ENCODE measurements around the gene PSG5. TPM values are rescaled to one million over a fixed set of nuclear protein-coding genes. Genes with fewer than 3 reads are reported as not detected.
"Not testable (repeated sequence)": the region's sequence is repeated elsewhere in the genome, so short reads cannot be mapped to it uniquely, and the experiment has no call there.

Gene PSG5
- not detected for total RNA-seq

DNA sequence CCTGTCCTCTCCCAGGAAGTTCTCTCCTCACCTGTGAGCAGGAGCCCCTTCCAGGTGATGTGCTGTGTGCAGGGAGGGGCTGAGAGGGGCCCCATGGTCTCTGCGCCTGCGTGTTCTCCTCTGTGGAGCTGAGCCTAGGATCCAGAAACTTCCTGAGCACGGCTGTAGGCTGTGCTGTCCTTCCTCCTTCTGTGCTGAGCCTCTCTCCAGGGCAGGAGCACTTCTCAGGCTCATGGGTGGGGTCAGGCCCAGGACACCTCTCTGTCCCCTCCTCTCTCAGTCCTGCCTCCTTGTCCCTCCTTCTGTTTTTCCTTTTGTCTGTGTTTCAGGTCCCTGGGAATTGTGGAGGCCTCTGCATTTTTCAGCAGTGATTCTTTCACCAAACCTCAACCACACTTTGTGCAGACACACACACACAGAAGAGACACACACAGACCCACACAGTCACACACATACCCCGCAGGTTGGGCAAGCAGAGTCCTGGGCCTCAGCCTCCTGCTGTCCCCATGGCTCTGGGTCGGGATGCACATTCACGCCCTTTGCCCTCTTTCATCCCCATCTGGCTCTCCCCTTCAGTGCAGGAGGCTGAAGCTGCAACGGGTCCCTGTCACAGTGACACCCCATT is at the start of gene PSG5:
Gene PSG5, minus strand, starts transcription at position 226 of the 625 bp plus-strand sequence. Its CDS starts 131 bp downstream, at position 95.
- DNase-seq (ENCODE audit: low spot score); ATAC-seq: not testable (repeated sequence)

DNA sequence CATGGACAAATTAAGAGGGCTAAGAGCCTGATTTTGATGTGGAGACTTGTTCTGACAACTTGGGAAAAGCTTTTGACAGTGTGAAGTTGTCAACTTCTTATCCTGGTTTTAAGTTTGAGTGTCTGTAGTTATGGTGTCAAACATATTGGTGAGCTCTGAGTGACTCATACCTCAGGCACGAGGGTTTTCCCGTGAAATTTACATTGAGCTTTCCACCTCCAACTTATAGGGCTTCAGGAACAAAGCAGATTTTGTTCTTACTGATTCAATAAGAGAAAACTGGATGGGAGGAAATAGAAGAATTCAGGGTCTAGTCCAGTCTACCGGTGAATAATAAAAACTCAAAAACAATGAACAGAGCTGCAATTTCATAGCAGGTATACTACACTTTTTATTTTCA is 49.4 kb upstream of the PSG5 start:
- not testable (repeated sequence) for DNase-seq (ENCODE audit: low spot score); ATAC-seq

DNA sequence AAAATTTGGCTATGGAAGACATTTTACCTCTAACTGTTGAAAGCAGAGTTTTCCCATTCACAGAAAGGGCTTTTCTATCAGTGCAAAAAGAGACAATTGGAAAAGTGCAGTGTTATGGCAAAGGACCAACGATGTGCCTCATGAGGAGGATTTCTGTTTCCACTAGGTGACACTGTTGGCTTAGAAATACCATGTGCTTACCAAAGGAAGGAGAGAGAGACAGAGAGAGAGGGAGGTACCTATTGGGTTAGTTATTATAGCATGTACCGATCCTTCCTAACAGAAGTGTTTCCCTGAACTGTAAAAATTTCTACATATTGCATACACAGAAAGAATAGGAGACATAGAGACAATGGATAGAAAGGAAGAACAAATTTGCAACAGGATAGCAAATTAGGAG is 43.0 kb upstream of the PSG5 start:
- DNase-seq (ENCODE audit: low spot score) (no peak), ATAC-seq (no peak)

DNA sequence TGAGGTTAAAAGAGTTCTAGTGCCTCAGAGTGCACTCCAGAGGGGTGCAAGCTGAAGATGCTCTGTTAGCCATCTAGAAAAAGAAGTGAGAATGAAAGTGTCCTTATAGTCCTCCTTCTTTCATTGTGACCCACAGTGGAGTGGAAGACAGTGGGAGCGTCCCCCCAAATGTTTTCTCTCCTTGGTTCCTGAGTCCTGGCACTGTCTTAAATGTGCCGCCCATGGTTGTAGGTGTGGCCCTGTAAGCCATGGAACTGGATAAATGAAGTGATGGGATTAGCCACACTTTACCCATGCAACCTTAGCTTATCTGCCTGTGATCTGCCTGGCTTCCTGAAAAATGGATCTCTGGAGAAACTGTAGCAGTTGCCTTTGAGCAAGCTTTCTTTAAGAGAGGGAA is 42.4 kb upstream of the PSG5 start:
- not testable (repeated sequence) for DNase-seq (ENCODE audit: low spot score); ATAC-seq

DNA sequence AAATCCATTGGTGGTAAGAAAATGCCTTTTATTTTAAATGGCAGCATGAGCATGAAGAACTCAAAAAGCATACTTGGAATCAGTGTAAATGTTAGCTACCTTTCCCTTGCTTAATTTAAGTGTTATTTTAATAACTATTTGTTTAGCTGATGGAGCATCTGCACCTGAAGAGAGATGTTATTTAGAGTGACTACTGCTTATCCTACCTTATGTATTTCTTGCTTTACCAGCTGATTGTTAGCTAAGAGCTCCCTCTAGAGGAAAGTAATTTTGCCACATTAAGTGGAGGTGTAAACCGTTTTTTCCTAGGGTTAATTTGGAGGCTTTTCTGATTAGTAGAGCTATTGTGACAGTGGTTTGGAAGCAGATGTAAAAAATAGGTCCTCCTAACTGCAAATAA is 40.6 kb upstream of the PSG5 start:
- ATAC-seq; DNase-seq (ENCODE audit: low spot score): not testable (repeated sequence)

DNA sequence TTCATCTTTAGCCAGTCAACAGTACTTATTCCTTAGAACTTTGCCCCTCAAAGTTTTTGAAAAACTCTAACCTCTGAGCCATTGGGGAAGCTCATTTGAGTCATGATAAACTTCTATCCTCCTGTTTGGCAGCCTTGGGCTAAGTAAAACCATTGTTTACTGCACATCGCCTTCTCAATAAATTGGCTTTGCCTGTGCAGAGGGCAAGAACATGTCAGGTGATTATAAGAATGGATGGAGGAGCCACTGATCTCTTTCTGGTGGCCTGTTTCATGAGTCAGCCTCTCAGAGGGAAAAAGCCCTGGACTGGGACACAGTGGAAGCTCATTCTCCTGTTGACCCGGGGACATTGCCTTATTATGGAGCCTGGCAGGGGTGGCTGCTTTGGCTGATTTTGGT is 38.5 kb upstream of the PSG5 start:
- ATAC-seq: no peak
- no peak for DNase-seq (ENCODE audit: low spot score)

DNA sequence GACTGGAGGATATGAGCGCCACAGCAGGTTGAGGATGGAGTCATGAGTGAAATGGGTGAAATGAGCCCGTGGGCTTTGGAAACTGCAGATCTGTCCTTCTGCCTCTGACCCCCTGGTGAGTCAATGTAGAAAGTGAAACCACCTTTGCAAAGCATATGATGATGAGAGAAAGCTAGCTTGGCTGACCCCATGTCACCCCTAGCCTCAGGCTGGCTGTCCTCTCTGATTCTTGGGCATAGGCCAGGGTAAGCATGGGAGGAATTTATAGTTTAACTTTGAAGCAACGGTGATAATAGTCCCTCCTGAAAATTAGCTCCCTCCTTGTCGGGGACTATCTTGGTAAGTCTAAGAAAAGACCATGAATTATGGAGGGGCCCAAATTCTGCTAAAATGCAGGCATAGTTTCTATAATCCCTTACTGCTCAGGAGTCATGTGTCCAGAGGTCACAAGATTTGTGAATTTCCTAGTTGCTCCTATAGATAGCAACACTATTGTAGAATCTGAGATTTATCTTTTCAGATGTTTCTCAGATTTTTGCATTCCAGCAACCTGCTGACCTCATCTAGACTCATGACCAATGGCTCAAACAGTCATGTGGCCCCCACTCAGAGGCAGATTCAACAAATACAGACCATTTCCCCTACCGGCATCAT is 38.0 kb upstream of the PSG5 start:
- not testable (repeated sequence) for DNase-seq (ENCODE audit: low spot score); ATAC-seq

DNA sequence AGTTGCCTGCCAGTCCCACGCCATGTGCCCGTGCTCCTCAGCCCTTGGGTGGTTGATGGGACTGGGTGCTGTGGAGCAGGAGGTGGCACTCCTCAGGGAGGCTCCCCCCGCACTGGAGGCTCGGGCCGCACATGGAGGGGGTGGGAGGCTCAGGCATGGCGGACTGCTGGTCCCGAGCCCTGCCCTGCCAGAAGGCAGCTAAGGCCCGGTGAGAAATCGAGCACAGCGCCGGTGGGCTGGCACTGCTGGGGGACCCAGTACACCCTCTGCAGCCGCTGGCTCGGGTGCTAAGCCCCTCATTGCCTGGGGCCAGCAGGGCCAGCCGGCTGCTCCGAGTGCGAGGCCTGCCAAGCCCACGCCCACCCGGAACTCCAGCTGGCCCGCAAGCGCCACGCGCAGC is 35.6 kb upstream of the PSG5 start:
- ATAC-seq; DNase-seq (ENCODE audit: low spot score): not testable (repeated sequence)

DNA sequence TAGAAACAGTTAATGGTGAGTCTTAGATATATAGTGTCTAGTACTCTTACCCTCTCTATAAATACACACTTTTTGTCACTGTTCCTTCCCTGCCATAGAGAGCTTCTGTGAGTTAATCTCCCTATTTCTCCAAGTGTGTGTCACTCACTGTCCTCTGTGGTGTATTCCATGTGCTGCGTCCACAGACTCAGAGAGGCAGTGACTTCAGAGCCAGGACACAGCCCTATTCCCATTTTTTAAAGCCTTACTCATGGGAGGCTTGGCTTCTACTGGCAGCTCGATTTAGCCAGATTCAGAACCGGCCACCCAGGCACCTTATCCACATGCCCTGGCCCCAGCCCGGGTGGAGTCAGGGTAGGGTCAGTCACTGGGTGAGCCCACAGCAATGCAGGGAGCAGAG is 32.8 kb upstream of the PSG5 start:
- DNase-seq (ENCODE audit: low spot score); ATAC-seq: not testable (repeated sequence)

DNA sequence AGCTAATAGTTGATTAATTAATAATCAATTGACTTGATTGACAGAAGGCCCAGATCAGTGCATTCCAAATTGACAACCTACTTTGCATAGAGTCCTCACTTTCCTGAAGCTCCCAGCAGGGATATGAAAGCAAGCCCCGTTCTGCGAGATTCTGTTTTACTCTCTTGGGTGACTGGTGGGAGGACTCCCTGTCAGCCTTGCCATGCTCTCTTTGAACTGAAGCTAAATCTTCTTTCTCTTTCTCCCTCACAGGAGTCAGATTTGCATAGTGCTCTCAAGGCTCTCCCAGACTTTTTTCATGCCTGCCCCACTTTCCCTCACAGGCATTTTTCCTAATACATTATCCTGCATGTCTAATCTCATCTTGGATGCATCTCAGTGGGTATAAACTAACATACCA is 29.5 kb upstream of the PSG5 start:
- not testable (repeated sequence) for ATAC-seq; DNase-seq (ENCODE audit: low spot score)

DNA sequence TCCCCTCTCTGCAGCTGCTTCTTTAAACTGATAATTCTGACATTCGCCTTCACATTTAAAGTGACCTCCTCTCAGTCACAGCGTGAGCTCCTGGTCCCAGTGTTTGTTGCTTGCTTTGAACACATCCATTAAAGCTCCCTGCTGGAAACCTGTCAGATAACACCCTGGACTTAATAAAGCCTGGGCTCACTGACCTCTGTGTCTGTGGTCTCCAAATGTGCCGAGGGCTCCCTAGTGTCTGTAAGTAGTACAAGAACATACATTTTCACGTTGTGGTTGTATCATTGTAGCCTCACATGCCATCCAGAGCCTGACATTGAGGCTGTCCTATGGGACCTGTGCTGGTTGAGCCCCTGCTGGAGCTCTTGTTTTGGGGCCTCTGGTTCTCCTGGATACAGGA is 21.7 kb upstream of the PSG5 start:
- no peak for DNase-seq (ENCODE audit: low spot score)
- ATAC-seq: no peak

DNA sequence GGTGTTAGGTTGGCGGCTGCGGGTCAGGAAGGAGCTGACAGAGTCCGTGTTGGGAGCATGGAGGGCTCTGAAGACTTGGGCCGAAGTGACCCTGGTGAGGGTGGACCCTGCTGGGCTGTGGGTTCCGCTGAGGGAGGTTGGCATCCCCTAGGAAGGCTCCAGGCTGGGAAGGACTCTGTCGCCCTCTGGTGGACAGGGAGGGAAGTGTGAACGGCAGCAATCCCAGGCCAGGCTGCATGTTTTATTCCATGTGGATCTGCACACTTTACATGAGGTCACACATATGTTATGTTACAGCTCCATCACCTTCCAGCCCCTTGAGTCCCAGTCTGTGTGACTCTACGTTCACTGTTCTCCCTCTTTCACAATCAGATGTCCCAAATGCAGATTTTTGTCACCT is 20.8 kb upstream of the PSG5 start:
- ATAC-seq; DNase-seq (ENCODE audit: low spot score): not testable (repeated sequence)

DNA sequence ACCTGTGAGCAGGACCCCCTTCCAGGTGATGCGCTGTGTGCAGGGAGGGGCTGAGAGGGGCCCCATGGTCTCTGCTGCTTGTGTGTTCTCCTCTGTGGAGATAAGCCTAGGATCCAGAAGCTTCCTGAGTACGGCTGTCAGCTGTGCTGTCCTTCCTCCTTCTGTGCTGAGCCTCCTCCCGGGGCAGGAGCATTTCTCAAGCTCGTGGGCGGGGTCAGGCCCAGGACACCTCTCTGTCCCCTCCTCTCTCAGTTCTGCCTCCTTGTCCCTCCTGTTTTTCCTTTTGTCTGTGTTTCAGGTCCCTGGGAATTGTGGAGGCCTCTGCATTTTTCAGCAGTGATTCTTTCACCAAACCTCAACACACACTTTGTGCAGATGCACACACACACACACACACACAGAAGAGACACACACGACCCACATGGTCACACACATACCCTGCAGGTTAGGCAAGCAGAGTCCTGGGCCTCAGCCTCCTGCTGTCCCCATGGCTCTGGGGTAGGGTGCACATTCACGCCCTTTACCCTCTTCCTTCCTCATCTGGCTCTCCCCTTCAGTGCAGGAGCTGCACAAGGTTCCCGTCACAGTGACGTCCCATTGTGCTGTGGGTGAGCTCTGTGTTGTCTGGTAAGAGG is 19.3 kb upstream of the PSG5 start, which contains the start of gene PSG4:
Gene PSG4, minus strand, starts transcription at position 168 of the 635 bp plus-strand sequence. Its CDS starts 102 bp downstream, at position 66.
- ATAC-seq; DNase-seq (ENCODE audit: low spot score): not testable (repeated sequence)

DNA sequence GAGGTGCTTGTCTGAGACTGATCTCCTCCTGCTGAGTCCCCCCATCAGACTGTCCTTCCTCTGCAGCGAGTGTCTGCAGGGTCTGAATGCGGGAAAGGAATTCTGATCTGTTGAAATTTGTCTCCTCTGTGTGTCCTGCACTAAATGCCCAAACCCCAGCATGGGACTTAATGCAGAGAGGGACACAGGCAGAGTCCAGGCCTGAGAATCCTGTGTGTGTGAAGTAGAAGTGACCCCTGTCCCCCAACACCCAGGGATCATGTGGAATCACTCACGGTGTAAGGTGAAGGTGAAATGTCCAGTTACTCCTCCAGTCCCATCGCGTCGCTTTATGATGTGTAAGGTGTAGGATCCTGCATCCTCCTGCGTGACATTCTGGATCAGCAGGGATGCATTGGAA is 17.3 kb upstream of the PSG5 start:
- DNase-seq (ENCODE audit: low spot score); ATAC-seq: not testable (repeated sequence)

DNA sequence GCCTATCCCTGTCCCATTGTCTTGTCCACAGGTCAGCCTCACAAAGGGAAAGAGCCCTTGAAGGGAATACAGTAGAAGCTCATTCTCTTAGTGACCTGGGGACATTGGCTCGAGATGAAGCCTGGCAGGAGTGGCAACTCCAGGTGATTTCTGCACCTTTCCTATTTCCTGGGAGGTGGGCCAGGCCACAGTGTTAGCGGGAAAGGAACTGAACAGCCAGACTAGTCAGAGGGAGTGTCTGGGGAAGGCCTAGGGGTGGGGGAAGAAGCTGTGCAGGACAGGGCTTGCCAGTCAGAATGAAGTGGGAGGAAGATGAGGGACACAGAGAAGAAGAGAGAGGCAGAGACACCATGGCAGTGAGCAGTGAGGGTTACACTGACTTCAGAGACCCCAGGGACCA is 15.6 kb upstream of the PSG5 start:
- not testable (repeated sequence) for DNase-seq (ENCODE audit: low spot score); ATAC-seq

DNA sequence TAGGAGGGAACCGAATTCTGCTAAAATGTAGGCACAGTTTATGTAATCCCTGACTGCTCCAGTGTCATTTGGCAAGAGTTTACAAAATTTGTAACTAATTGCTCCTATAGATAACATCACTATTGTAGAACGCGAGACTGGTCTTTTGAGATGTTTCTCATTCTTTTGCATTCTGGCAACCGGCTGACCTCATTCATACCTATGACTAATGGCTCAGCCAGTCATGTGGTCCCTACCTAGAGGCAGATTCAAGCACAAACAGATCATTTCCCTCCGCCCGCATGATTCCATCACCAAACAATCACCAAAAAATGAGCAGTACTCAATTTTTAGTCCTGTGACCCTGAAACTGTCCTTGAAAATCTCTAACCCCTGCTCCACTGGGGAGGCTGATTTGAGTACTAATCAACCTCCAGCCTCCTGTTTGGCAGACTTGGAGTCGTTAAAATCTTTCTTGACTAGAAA is 15.0 kb upstream of the PSG5 start:
- ATAC-seq; DNase-seq (ENCODE audit: low spot score): not testable (repeated sequence)

DNA sequence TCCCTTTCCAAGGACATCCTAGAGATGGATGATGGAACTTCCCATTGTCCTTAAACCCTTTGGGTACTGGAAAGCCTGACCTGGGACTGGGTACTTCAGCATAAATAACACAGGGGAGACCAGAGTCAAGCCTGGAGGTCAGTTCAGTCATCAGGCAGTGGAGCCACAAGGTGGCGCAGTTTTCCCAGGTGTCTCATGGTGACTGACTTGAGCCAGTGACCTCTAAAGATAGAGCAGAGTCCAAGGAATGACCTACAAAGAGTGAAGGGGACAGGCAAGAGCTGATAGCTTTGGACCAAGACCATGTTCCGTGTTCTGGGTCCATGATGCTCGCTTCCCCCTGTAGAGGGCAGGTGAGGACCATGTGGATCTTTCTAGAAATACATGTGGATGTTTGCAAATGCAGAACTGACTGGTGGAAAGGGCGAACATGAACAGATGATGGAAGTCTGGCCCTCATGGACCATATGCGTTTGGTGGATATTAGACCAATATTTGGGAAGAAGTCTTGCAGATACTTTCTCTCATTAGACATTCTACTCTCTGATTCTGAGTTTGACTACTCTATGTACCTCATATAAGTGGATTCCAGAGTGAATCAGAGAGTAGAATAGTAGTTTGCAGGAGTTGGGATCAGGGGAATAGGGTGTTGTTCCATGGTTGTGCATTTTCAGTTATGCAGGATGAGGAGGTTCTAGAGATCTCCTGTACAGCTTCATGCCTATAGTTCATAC is 12.5 kb upstream of the PSG5 start:
- ATAC-seq; DNase-seq (ENCODE audit: low spot score): not testable (repeated sequence)

DNA sequence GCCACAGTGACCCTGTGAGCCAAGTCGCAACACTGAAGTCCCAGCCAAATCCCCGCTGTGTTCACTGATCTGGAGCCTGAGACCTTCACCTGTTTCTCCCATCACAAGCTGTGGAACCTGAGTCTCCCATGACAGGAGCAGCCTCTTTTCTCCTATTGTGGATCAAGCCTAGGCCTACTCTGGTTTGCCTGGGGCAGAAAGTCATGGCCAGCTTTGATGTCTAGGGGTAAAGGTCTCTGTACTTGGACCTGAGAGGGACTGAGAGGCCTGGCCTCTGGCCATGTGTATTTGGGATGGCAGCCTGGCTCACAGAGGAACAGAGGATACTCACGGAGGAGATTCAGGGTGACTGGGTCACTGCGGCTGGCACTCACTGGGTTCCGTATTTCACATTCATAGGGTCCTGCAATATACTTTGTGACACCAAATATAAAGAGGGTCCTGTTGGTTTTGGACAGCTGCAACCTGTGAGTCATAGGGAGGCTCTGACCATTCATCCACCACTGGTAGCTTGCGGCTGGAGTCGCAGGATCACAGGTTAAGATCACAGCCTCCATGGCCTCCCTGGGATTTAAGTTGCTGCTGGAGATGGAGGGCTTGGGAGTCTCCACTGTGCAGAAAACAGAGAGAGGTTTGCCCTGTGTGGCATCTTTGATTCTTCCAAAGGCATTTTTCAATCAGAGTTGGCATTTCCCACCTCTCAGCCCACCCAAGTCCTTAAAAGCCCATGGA is 11.5 kb upstream of the PSG5 start:
- ATAC-seq: not testable (repeated sequence)
- DNase-seq (ENCODE audit: low spot score): peak; percentile 68

DNA sequence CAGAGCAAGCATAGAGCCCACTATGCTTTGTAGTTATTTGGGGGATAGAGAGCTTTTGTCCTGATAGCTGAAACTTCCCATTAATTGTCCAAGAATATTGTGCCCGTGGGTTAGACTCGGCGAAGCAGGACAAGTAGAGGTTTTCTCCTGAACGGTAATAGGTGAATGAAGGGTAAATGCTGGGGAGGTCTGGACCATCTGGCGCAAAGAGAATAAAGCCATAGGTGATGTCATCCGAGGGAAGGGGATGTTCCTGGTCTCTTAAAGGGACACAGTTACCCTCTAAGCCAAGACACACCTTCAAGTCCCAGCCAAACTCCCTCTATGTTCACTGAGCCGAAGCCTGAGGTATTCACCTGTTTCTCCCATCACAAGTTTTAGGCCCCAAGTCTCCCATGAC is 8.1 kb upstream of the PSG5 start:
- not testable (repeated sequence) for ATAC-seq

More for the DNA sequence above, 8.1 kb upstream of the PSG5 start:
- DNase-seq (ENCODE audit: low spot score): not testable (repeated sequence)

Measured in left lobe of liver (tissue), 2 donors.